PC-3 (cell line): Measurements from ENCODE around the gene GDI2.

Experiments used
- CTCF ChIP-seq: fragments of 300-600 bp; sonication (generic); conservative IDR thresholded peaks from 2 replicates; pipeline ENCODE4 v1.5.1; 2017; ENCODE audit warnings: antibody characterized with exemption, low read depth, mild to moderate bottlenecking, low read length
- EZH2 ChIP-seq: fragments of 300-600 bp; sonication (generic); IDR thresholded peaks from one replicate; pipeline ENCODE4 v1.6.1; 2017; ENCODE audit warnings: antibody characterized with exemption, mild to moderate bottlenecking, low read length; ENCODE audit not compliant: unreplicated experiment

GRCh38 chr10:5856701-5857004 lies 43.4 kb upstream of the GDI2 start:
- TF ChIP-seq CTCF (no peak), EZH2 (no peak)
